H9 (cell line): ENCODE measurements around the gene INTS6. TPM values are rescaled to one million over a fixed set of nuclear protein-coding genes. Genes with fewer than 3 reads are reported as not detected.

Experiments
- DNase-seq: peaks from one replicate; pipeline ENCODE4 v3.0.0-alpha.2; 2017
- H2AFZ ChIP-seq: one replicate; pipeline ENCODE4 v1.6.1; 2013; ENCODE audit warnings: mild to moderate bottlenecking, low read length, control low read depth, moderate library complexity
- H2AK5ac ChIP-seq: 2 replicates; pipeline ENCODE4 v1.6.1; 2013; ENCODE audit warnings: low read length, control low read depth, mixed read lengths; ENCODE audit not compliant: insufficient read length
- H2BK120ac ChIP-seq: one replicate; pipeline ENCODE4 v1.6.1; 2013; ENCODE audit warnings: low read depth, mild to moderate bottlenecking, low read length, control low read depth, inconsistent platforms; ENCODE audit not compliant: poor library complexity, severe bottlenecking
- H2BK12ac ChIP-seq: 2 replicates; pipeline ENCODE4 v1.6.1; 2013; ENCODE audit warnings: low read length, control low read depth, mixed read lengths, low read depth; ENCODE audit not compliant: insufficient read length
- H2BK15ac ChIP-seq: 2 replicates; pipeline ENCODE4 v1.6.1; 2013; ENCODE audit warnings: low read depth, low read length, control low read depth
- H2BK20ac ChIP-seq: one replicate; pipeline ENCODE4 v1.6.1; 2013; ENCODE audit warnings: low read depth, mild to moderate bottlenecking, low read length, control low read depth, inconsistent platforms; ENCODE audit not compliant: poor library complexity, severe bottlenecking
- H2BK5ac ChIP-seq: 2 replicates; pipeline ENCODE4 v1.6.1; 2013; ENCODE audit warnings: low read length, control low read depth, mixed read lengths; ENCODE audit not compliant: insufficient read length
- H3K14ac ChIP-seq: 2 replicates; pipeline ENCODE4 v1.6.1; 2013; ENCODE audit warnings: low read length, control low read depth; ENCODE audit not compliant: insufficient read depth
- H3K18ac ChIP-seq: 2 replicates; pipeline ENCODE4 v1.6.1; 2013; ENCODE audit warnings: low read depth, mild to moderate bottlenecking, mixed read lengths, low read length, control low read depth; ENCODE audit not compliant: insufficient read length
- H3K23ac ChIP-seq: 2 replicates; pipeline ENCODE4 v1.6.1; 2013; ENCODE audit warnings: low read length, control low read depth, mixed read lengths, low read depth; ENCODE audit not compliant: insufficient read length
- H3K23me2 ChIP-seq: 2 replicates; pipeline ENCODE4 v1.6.1; 2013; ENCODE audit warnings: low read depth, mild to moderate bottlenecking, mixed read lengths, low read length, control low read depth; ENCODE audit not compliant: insufficient read length, poor library complexity, severe bottlenecking
- H3K27ac ChIP-seq: 2 replicates; pipeline ENCODE4 v1.5.1; 2013; ENCODE audit warnings: low read length, control low read depth, mixed read lengths, low read depth; ENCODE audit not compliant: insufficient read length
- H3K27me3 ChIP-seq: 2 replicates; pipeline ENCODE4 v1.6.1; 2013; ENCODE audit warnings: low read length, control low read depth, inconsistent platforms; ENCODE audit not compliant: insufficient read depth
- H3K4ac ChIP-seq: 2 replicates; pipeline ENCODE4 v1.6.1; 2013; ENCODE audit warnings: low read depth, mild to moderate bottlenecking, control low read depth, inconsistent platforms, low read length, moderate library complexity
- H3K4me1 ChIP-seq: 2 replicates; pipeline ENCODE4 v1.6.1; 2013; ENCODE audit warnings: low read length, control low read depth, inconsistent platforms; ENCODE audit not compliant: insufficient read depth
- H3K4me2 ChIP-seq: 2 replicates; pipeline ENCODE4 v1.6.1; 2013; ENCODE audit warnings: low read length, control low read depth, mixed read lengths; ENCODE audit not compliant: insufficient read length, insufficient read depth
- H3K56ac ChIP-seq: 2 replicates; pipeline ENCODE4 v1.6.1; 2013; ENCODE audit warnings: low read depth, mild to moderate bottlenecking, mixed read lengths, low read length, control low read depth; ENCODE audit not compliant: insufficient read length
- H3K79me1 ChIP-seq: 2 replicates; pipeline ENCODE4 v1.6.1; 2013; ENCODE audit warnings: low read depth, mild to moderate bottlenecking, moderate library complexity, low read length, control low read depth, inconsistent platforms; ENCODE audit not compliant: insufficient read depth, poor library complexity, severe bottlenecking
- H3K79me2 ChIP-seq: 2 replicates; pipeline ENCODE4 v1.6.1; 2013; ENCODE audit warnings: low read length, control low read depth, inconsistent platforms; ENCODE audit not compliant: insufficient read depth
- H3K9ac ChIP-seq: 2 replicates; pipeline ENCODE4 v1.6.1; 2013; ENCODE audit warnings: low read length, control low read depth, mixed read lengths; ENCODE audit not compliant: insufficient read length; ENCODE audit errors: extremely low read depth
- H3K9me3 ChIP-seq: one replicate; pipeline ENCODE4 v1.6.1; 2013; ENCODE audit warnings: low read depth, low read length, inconsistent platforms; ENCODE audit not compliant: control insufficient read depth
- H3T11ph ChIP-seq: one replicate; pipeline ENCODE4 v1.6.1; 2013; ENCODE audit warnings: mild to moderate bottlenecking, low read length, control low read depth, inconsistent platforms
- H4K20me1 ChIP-seq: one replicate; pipeline ENCODE4 v1.6.1; 2013; ENCODE audit not compliant: control insufficient read depth, insufficient read length, insufficient read depth
- H4K5ac ChIP-seq: 2 replicates; pipeline ENCODE4 v1.6.1; 2013; ENCODE audit warnings: low read depth, mild to moderate bottlenecking, mixed read lengths, low read length, control low read depth; ENCODE audit not compliant: insufficient read length
- H4K8ac ChIP-seq: replicated peaks from 2 replicates; pipeline ENCODE4 v1.6.1; 2013; ENCODE audit warnings: low read length, control low read depth, mixed read lengths, low read depth; ENCODE audit not compliant: insufficient read length
- H4K91ac ChIP-seq: 2 replicates; pipeline ENCODE4 v1.6.1; 2013; ENCODE audit warnings: low read depth, mild to moderate bottlenecking, moderate library complexity, mixed read lengths, low read length, control low read depth; ENCODE audit not compliant: insufficient read length
- H3K27ac Mint-ChIP-seq, 3 experiments: 2 replicates in 2 of 3; 3 replicates in 1 of 3; pipeline ENCODE4 v1.8.0; 2020 to 2021; ENCODE audit warnings: mixed read lengths in 3 of 3, mild to moderate bottlenecking in 1 of 3, moderate library complexity in 1 of 3
- H3K27me3 Mint-ChIP-seq: 2 replicates; pipeline ENCODE4 v1.8.0; 2021; ENCODE audit warnings: low read depth, mild to moderate bottlenecking, moderate library complexity, mixed read lengths
- H3K36me3 Mint-ChIP-seq, 3 experiments: 2 replicates in 2 of 3; 3 replicates in 1 of 3; pipeline ENCODE4 v1.8.0; 2020 to 2021; ENCODE audit warnings: low read depth in 3 of 3, mixed read lengths in 3 of 3; ENCODE audit not compliant: insufficient read depth in 1 of 3
- H3K4me1 Mint-ChIP-seq, 2 experiments: 2 replicates each; pipeline ENCODE4 v1.8.0; 2020; ENCODE audit warnings: mixed read lengths in 2 of 2
- H3K4me3 Mint-ChIP-seq, 2 experiments: 2 replicates in 1 of 2; 3 replicates in 1 of 2; pipeline ENCODE4 v1.8.0; 2020 to 2021; ENCODE audit warnings: mild to moderate bottlenecking in 2 of 2, mixed read lengths in 2 of 2, moderate library complexity in 1 of 2
- H3K9me3 Mint-ChIP-seq, 2 experiments: 2 replicates in 1 of 2; 3 replicates in 1 of 2; pipeline ENCODE4 v1.8.0; 2020; ENCODE audit warnings: mild to moderate bottlenecking in 2 of 2, mixed read lengths in 2 of 2, moderate library complexity in 1 of 2
- total RNA-seq: library from RNA; stranded (reverse); gene quantifications from 2 replicates; pipeline ENCODE4 v1.2.1, GENCODE V29; 2021
- TF ChIP-seq, protein P1 (sequence below): fragments of 200-600 bp; sonication (generic); conservative IDR thresholded peaks from 3 replicates; pipeline ENCODE4 v1.8.0; 2021; ENCODE audit warnings: antibody characterized with exemption, mild to moderate bottlenecking

INTS6 gene
- total RNA-seq, 1 experiment from 2014 or later: 61.2 TPM

DNA sequence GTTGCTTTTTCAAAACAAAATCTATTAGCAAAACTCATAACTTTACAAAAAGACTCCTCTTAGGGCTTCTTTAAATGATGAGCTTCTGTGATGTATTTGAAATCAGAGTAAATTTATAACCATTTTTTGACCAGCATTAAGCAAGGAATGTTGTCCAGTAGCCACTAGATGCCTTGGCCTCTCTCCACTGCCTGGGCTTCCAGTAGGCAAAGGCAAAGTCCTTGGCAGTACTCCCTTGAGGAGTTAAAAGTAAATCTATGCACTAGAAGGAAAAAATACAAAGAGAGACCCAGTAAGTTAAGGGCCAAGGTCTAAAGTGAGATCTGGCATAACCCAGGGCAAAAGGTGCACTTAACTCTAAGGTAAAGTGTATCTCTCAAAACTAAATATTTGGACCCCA, 103.8 kb downstream of the INTS6 start:
- Histone ChIP-seq H4K8ac (no peak overlapping the region), H3K56ac (no peak overlapping the region), H3K18ac (no peak overlapping the region), H3K4ac (no peak overlapping the region), H3K23ac (no peak overlapping the region), H2BK12ac (no peak overlapping the region), H3K9ac (no peak overlapping the region), H4K5ac (no peak overlapping the region), H2BK5ac (no peak overlapping the region), H2BK120ac (no peak overlapping the region), H3K14ac (no peak overlapping the region), H3K4me1 (peaks cover 2% of the 10 kb centered on the region; the same call in 1 of the 2 replicates), H4K20me1 (no peaks in the 10 kb centered on the region), H2AFZ (no peak overlapping the region), H3K23me2 (no peaks in the 10 kb centered on the region), H2BK15ac (no peak overlapping the region), H2BK20ac (no peak overlapping the region), H2AK5ac (no peak overlapping the region), H3K4me2 (no peak overlapping the region), H3K79me1 (no peaks in the 10 kb centered on the region), H3K79me2 (no peaks in the 10 kb centered on the region), H3K9me3 (no peaks in the 10 kb centered on the region), H3T11ph (no peak overlapping the region), H4K91ac (no peak overlapping the region), H3K27ac (no peak overlapping the region), H3K27me3 (no peaks in the 10 kb centered on the region)
- DNase-seq: no peak
- Mint-ChIP-seq H3K4me1 (peaks cover 30 to 36% of the 10 kb centered on the region in 2 experiments), H3K36me3 (peaks cover 0 to 7% (median 0%) of the 10 kb centered on the region in 3 experiments; a peak in 2 of 7 replicates), H3K27me3 (0 out of 2 replicates have a peak, but pooled peaks cover 2% of the 10 kb centered on the region), H3K9me3 (peaks cover 0 to 3% of the 10 kb centered on the region in 2 experiments; a peak in 1 of 5 replicates), H3K27ac (peak overlapping the region in 1 of 3 experiments; percentile 93; a peak in 2 of 7 replicates), H3K4me3 (no peak overlapping the region)
- TF ChIP-seq, protein P1, sequence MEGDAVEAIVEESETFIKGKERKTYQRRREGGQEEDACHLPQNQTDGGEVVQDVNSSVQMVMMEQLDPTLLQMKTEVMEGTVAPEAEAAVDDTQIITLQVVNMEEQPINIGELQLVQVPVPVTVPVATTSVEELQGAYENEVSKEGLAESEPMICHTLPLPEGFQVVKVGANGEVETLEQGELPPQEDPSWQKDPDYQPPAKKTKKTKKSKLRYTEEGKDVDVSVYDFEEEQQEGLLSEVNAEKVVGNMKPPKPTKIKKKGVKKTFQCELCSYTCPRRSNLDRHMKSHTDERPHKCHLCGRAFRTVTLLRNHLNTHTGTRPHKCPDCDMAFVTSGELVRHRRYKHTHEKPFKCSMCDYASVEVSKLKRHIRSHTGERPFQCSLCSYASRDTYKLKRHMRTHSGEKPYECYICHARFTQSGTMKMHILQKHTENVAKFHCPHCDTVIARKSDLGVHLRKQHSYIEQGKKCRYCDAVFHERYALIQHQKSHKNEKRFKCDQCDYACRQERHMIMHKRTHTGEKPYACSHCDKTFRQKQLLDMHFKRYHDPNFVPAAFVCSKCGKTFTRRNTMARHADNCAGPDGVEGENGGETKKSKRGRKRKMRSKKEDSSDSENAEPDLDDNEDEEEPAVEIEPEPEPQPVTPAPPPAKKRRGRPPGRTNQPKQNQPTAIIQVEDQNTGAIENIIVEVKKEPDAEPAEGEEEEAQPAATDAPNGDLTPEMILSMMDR: no peak
